Measurements from ENCODE around the gene CDC5L.
A peak's percentile ranks its signal among the peaks of the same experiment; 100 is the strongest.

The CDC5L gene

GRCh38 chr6:44359973-44360372 is 27.5 kb upstream of the CDC5L start:
- H3K27me3 Mint-ChIP-seq, result peaks cover 20% of the 10 kb centered on the region
- no peak overlapping the region for H3K27ac Mint-ChIP-seq
- ATAC-seq, result no peak
- peaks cover 0 to 6% of the 10 kb centered on the region in 2 donors for H3K9me3 Mint-ChIP-seq
- H3K4me1 Mint-ChIP-seq, result no peaks in the 10 kb centered on the region
- H3K4me3 Mint-ChIP-seq, result no peak overlapping the region
- no peak for DNase-seq

GRCh38 chr6:44361947-44362346 is 25.6 kb upstream of the CDC5L start:
- no peaks in the 10 kb centered on the region for H3K9me3 Mint-ChIP-seq
- no peak for ATAC-seq
- H3K4me3 Mint-ChIP-seq, result no peak overlapping the region
- no peak overlapping the region for H3K27ac Mint-ChIP-seq
- H3K27me3 Mint-ChIP-seq, result peaks cover 10% of the 10 kb centered on the region
- no peak for DNase-seq
- no peaks in the 10 kb centered on the region for H3K4me1 Mint-ChIP-seq

GRCh38 chr6:44363377-44363926 is 24.1 kb upstream of the CDC5L start:
- no peaks in the 10 kb centered on the region for H3K4me1 Mint-ChIP-seq
- H3K9me3 Mint-ChIP-seq, result no peaks in the 10 kb centered on the region
- no peak for ATAC-seq
- DNase-seq, result no peak
- H3K27ac Mint-ChIP-seq, result peak overlapping the region in 1 of 2 donors; percentile 78
- no peak overlapping the region for H3K4me3 Mint-ChIP-seq
- H3K27me3 Mint-ChIP-seq, result peaks cover 11% of the 10 kb centered on the region

GRCh38 chr6:44366781-44367180 is 20.7 kb upstream of the CDC5L start:
- no peaks in the 10 kb centered on the region for H3K4me1 Mint-ChIP-seq
- H3K27me3 Mint-ChIP-seq, result peaks cover 16% of the 10 kb centered on the region
- ATAC-seq, result no peak
- no peak for DNase-seq
- H3K27ac Mint-ChIP-seq, result no peak overlapping the region
- H3K9me3 Mint-ChIP-seq, result no peaks in the 10 kb centered on the region
- no peak overlapping the region for H3K4me3 Mint-ChIP-seq

GRCh38 chr6:44367681-44368080 is 19.8 kb upstream of the CDC5L start:
- H3K4me1 Mint-ChIP-seq, result no peaks in the 10 kb centered on the region
- no peak overlapping the region for H3K27ac Mint-ChIP-seq
- H3K27me3 Mint-ChIP-seq, result peaks cover 16% of the 10 kb centered on the region
- no peaks in the 10 kb centered on the region for H3K9me3 Mint-ChIP-seq
- ATAC-seq (no peak), DNase-seq (no peak)
- no peak overlapping the region for H3K4me3 Mint-ChIP-seq

- Mint-ChIP-seq H3K4me1 (no peaks in the 10 kb centered on the region), H3K27ac (no peak overlapping the region), H3K9me3 (no peaks in the 10 kb centered on the region), H3K27me3 (peaks cover 30% of the 10 kb centered on the region), H3K4me3 (no peak overlapping the region)
- DNase-seq (no peak), ATAC-seq (no peak)
Observed at GRCh38 chr6:44373051-44373450, 14.5 kb upstream of the CDC5L start.

GRCh38 chr6:44373787-44374186 is 13.7 kb upstream of the CDC5L start:
- no peak overlapping the region for H3K4me3 Mint-ChIP-seq
- no peak for ATAC-seq
- H3K27me3 Mint-ChIP-seq, result peaks cover 23% of the 10 kb centered on the region
- DNase-seq, result no peak
- H3K27ac Mint-ChIP-seq, result no peak overlapping the region
- H3K9me3 Mint-ChIP-seq, result no peaks in the 10 kb centered on the region
- H3K4me1 Mint-ChIP-seq, result no peaks in the 10 kb centered on the region

- peaks cover 21% of the 10 kb centered on the region for H3K27me3 Mint-ChIP-seq
- H3K9me3 Mint-ChIP-seq, result no peaks in the 10 kb centered on the region
- no peak overlapping the region for H3K27ac Mint-ChIP-seq
- ATAC-seq (no peak), DNase-seq (no peak)
- no peaks in the 10 kb centered on the region for H3K4me1 Mint-ChIP-seq
- no peak overlapping the region for H3K4me3 Mint-ChIP-seq
Observed at GRCh38 chr6:44375071-44375470, 12.4 kb upstream of the CDC5L start.

- Mint-ChIP-seq H3K4me3 (no peak overlapping the region), H3K9me3 (no peaks in the 10 kb centered on the region), H3K27me3 (peaks cover 21% of the 10 kb centered on the region), H3K27ac (no peak overlapping the region), H3K4me1 (no peaks in the 10 kb centered on the region)
- DNase-seq (no peak), ATAC-seq (no peak)
Observed at GRCh38 chr6:44377484-44377883, 10.0 kb upstream of the CDC5L start.

GRCh38 chr6:44377971-44378370 is 9.5 kb upstream of the CDC5L start:
- DNase-seq (no peak), ATAC-seq (no peak)
- Mint-ChIP-seq H3K4me1 (no peaks in the 10 kb centered on the region), H3K9me3 (no peaks in the 10 kb centered on the region), H3K27ac (no peak overlapping the region), H3K4me3 (no peak overlapping the region), H3K27me3 (peaks cover 18% of the 10 kb centered on the region)

- Mint-ChIP-seq H3K4me1 (peaks cover 6% of the 10 kb centered on the region), H3K27me3 (no peaks in the 10 kb centered on the region), H3K4me3 (no peak overlapping the region), H3K27ac (no peak overlapping the region), H3K9me3 (no peaks in the 10 kb centered on the region)
- DNase-seq (no peak), ATAC-seq (no peak)
Observed at GRCh38 chr6:44381739-44382138, 5.8 kb upstream of the CDC5L start.

- peaks cover 39% of the 10 kb centered on the region for H3K4me1 Mint-ChIP-seq
- no peaks in the 10 kb centered on the region for H3K9me3 Mint-ChIP-seq
- H3K27me3 Mint-ChIP-seq, result no peaks in the 10 kb centered on the region
- H3K27ac Mint-ChIP-seq, result peak overlapping the region in 1 of 2 donors; percentile 99
- peak overlapping the region; percentile 96 to 99 for H3K4me3 Mint-ChIP-seq
- no peak for ATAC-seq
- no peak for DNase-seq
Observed at GRCh38 chr6:44386364-44386928, 1.1 kb upstream of the CDC5L start.

GRCh38 chr6:44386929-44387345 is 569 bp upstream of the CDC5L start:
- no peaks in the 10 kb centered on the region for H3K27me3 Mint-ChIP-seq
- H3K4me3 Mint-ChIP-seq, result peak overlapping the region; percentile 96 to 99
- peaks cover 44% of the 10 kb centered on the region for H3K4me1 Mint-ChIP-seq
- no peak for DNase-seq
- peak; percentile 19 for ATAC-seq
- H3K27ac Mint-ChIP-seq, result peak overlapping the region; percentile 98 to 99
- no peaks in the 10 kb centered on the region for H3K9me3 Mint-ChIP-seq

GRCh38 chr6:44388135-44388487 is 605 bp downstream of the CDC5L start:
- Mint-ChIP-seq H3K4me1 (peaks cover 49% of the 10 kb centered on the region), H3K27ac (peak overlapping the region; percentile 98 to 99), H3K9me3 (no peaks in the 10 kb centered on the region), H3K4me3 (peak overlapping the region; percentile 96 to 99), H3K27me3 (no peaks in the 10 kb centered on the region)
- no peak for DNase-seq
- ATAC-seq, result no peak

- Mint-ChIP-seq H3K4me1 (peaks cover 49% of the 10 kb centered on the region), H3K27me3 (no peaks in the 10 kb centered on the region), H3K4me3 (peak overlapping the region; percentile 96 to 99), H3K27ac (peak overlapping the region; percentile 65 to 98), H3K9me3 (no peaks in the 10 kb centered on the region)
- ATAC-seq (no peak), DNase-seq (no peak)
Observed at GRCh38 chr6:44388887-44389286, 1.4 kb downstream of the CDC5L start.

GRCh38 chr6:44390158-44390683 is 2.7 kb downstream of the CDC5L start:
- peak overlapping the region; percentile 96 to 99 for H3K4me3 Mint-ChIP-seq
- no peak for ATAC-seq
- H3K27ac Mint-ChIP-seq, result no peak overlapping the region
- no peaks in the 10 kb centered on the region for H3K27me3 Mint-ChIP-seq
- no peak for DNase-seq
- H3K4me1 Mint-ChIP-seq, result peaks cover 54% of the 10 kb centered on the region
- no peaks in the 10 kb centered on the region for H3K9me3 Mint-ChIP-seq

- no peaks in the 10 kb centered on the region for H3K9me3 Mint-ChIP-seq
- peaks cover 44% of the 10 kb centered on the region for H3K4me1 Mint-ChIP-seq
- H3K27ac Mint-ChIP-seq, result peak overlapping the region in 1 of 2 donors; percentile 38
- ATAC-seq, result no peak
- no peak for DNase-seq
- H3K4me3 Mint-ChIP-seq, result no peak overlapping the region
- H3K27me3 Mint-ChIP-seq, result no peaks in the 10 kb centered on the region
Observed at GRCh38 chr6:44395501-44395900, 8.0 kb downstream of the CDC5L start.

Data from stimulated activated naive CD8-positive, alpha-beta T cell treated with anti-CD3 and anti-CD28 coated beads, Interleukin-15, amount 100 ng/mL, for 72 hours (primary cell).